H1 (cell line): ENCODE measurements around the gene UROC1. TPM values are rescaled to one million over a fixed set of nuclear protein-coding genes. Genes with fewer than 3 reads are reported as not detected.

ENCODE experiments used
- CTCF ChIA-PET: fragments of 300-600 bp; sonication (Branson Sonifier 250); formaldehyde crosslinking; loops from one replicate; lab custom pipeline; 2021; ENCODE audit not compliant: partially characterized antibody; lab: Charles Lee
- POLR2A ChIA-PET: fragments of 300-600 bp; sonication (Branson Sonifier 250); formaldehyde crosslinking; loops from one replicate; lab custom pipeline; 2021; ENCODE audit warnings: inconsistent platforms; ENCODE audit not compliant: partially characterized antibody; lab: Charles Lee
- DNase-seq, 2 experiments: peaks; one replicate each; pipeline versions ENCODE4 v3.0.0 to v3.0.0-alpha.2; 2010 to 2022; ENCODE audit warnings: low spot score in 2 of 2, low read depth in 1 of 2, mixed read lengths in 1 of 2
- FAIRE-seq: peaks from 2 replicates; lab custom pipeline; 2011; peaks lifted over from hg19 to GRCh38; lab: Jason Lieb, UNC
- H2AFZ ChIP-seq: 2 replicates; pipeline ENCODE4 v1.8.1; 2012; ENCODE audit warnings: low read length, inconsistent platforms
- H2AK5ac ChIP-seq: 2 replicates; pipeline ENCODE4 v1.6.1; 2013; ENCODE audit warnings: low read depth, low read length
- H2BK120ac ChIP-seq: replicated peaks from 2 replicates; pipeline ENCODE3; 2013; ENCODE audit warnings: low read depth, low read length, inconsistent platforms
- H2BK12ac ChIP-seq: 2 replicates; pipeline ENCODE4 v1.6.1; 2013; ENCODE audit warnings: low read depth, low read length
- H2BK15ac ChIP-seq: 2 replicates; pipeline ENCODE4 v1.6.1; 2013; ENCODE audit warnings: low read length
- H2BK20ac ChIP-seq: 2 replicates; pipeline ENCODE4 v1.6.1; 2013; ENCODE audit warnings: low read length
- H2BK5ac ChIP-seq: 2 replicates; pipeline ENCODE4 v1.6.1; 2013; ENCODE audit warnings: low read depth, low read length
- H3K14ac ChIP-seq: 2 replicates; pipeline ENCODE4 v1.6.1; 2013; ENCODE audit warnings: inconsistent platforms; ENCODE audit not compliant: insufficient read length
- H3K18ac ChIP-seq: 2 replicates; pipeline ENCODE4 v1.6.1; 2013; ENCODE audit warnings: low read length; ENCODE audit errors: extremely low read depth
- H3K23ac ChIP-seq: 2 replicates; pipeline ENCODE4 v1.6.1; 2013; ENCODE audit warnings: inconsistent platforms; ENCODE audit not compliant: insufficient read length
- H3K23me2 ChIP-seq: 2 replicates; pipeline ENCODE4 v1.6.1; 2013; ENCODE audit warnings: low read depth, low read length
- H3K27ac ChIP-seq: 2 replicates; pipeline ENCODE4 v1.6.1; 2011; ENCODE audit warnings: low read depth, low read length, inconsistent platforms
- H3K27me3 ChIP-seq, 4 experiments: replicated peaks in 1 of 4; 1 replicate in 1 of 4; 2 replicates in 3 of 4; pipeline versions ENCODE4 v1.6.1 to v1.8.1; 2011 to 2013; ENCODE audit warnings: low read length in 3 of 4, mild to moderate bottlenecking in 3 of 4, inconsistent platforms in 2 of 4, mixed read lengths in 2 of 4, moderate library complexity in 1 of 4; ENCODE audit not compliant: control insufficient read depth in 3 of 4, insufficient read depth in 3 of 4; ENCODE audit errors: extremely low read depth in 1 of 4
- H3K36me3 ChIP-seq, 4 experiments: 2 replicates each; pipeline versions ENCODE4 v1.6.1 to v1.8.1; 2011 to 2013; ENCODE audit warnings: mild to moderate bottlenecking in 4 of 4, low read length in 3 of 4, moderate library complexity in 2 of 4, control low read depth in 1 of 4, inconsistent platforms in 1 of 4; ENCODE audit not compliant: insufficient read depth in 4 of 4, control insufficient read depth in 2 of 4
- H3K4ac ChIP-seq: replicated peaks from 2 replicates; pipeline ENCODE3; 2013; ENCODE audit warnings: low read length, low read depth, mixed read lengths, inconsistent platforms; ENCODE audit not compliant: insufficient read length
- H3K4me1 ChIP-seq, 4 experiments: replicated peaks in 1 of 4; 1 replicate in 1 of 4; 2 replicates in 3 of 4; pipeline versions ENCODE4 v1.6.1 to v1.8.1; 2011 to 2013; ENCODE audit warnings: low read length in 3 of 4, inconsistent platforms in 2 of 4, mixed read lengths in 1 of 4; ENCODE audit not compliant: insufficient read depth in 4 of 4, control insufficient read depth in 3 of 4
- H3K4me2 ChIP-seq, 2 experiments: 2 replicates each; pipeline versions ENCODE4 v1.6.1 to v1.8.1; 2011 to 2013; ENCODE audit warnings: low read depth in 2 of 2, low read length in 2 of 2, control low read depth in 1 of 2, inconsistent platforms in 1 of 2, mild to moderate bottlenecking in 1 of 2; ENCODE audit not compliant: insufficient read depth in 1 of 2
- H3K4me3 ChIP-seq, 4 experiments: fragments of 200-600, 300-600 bp in 1 of 4; sonication (generic), shearing (Covaris generic), sonication (Bioruptor Twin) in 1 of 4; 2 replicates each; pipeline versions ENCODE4 v1.5.1 to v1.8.1; 2011 to 2016; ENCODE audit warnings: low read length in 4 of 4, low read depth in 3 of 4, control low read depth in 2 of 4, inconsistent platforms in 2 of 4, mild to moderate bottlenecking in 2 of 4, mixed read lengths in 1 of 4, moderate library complexity in 1 of 4; ENCODE audit not compliant: insufficient read depth in 2 of 4; ENCODE audit errors: extremely low read depth in 1 of 4
- H3K56ac ChIP-seq: replicated peaks from 2 replicates; pipeline ENCODE3; 2013; ENCODE audit warnings: low read depth, mild to moderate bottlenecking, mixed read lengths, low read length, inconsistent platforms; ENCODE audit not compliant: insufficient read length
- H3K79me1 ChIP-seq: 2 replicates; pipeline ENCODE4 v1.6.1; 2013; ENCODE audit warnings: low read depth, low read length, control low read depth
- H3K79me2 ChIP-seq, 2 experiments: 2 replicates each; pipeline versions ENCODE4 v1.6.1 to v1.8.1; 2012 to 2013; ENCODE audit warnings: low read length in 2 of 2, mild to moderate bottlenecking in 2 of 2, inconsistent platforms in 1 of 2; ENCODE audit not compliant: insufficient read depth in 2 of 2, control insufficient read depth in 1 of 2
- H3K9ac ChIP-seq, 4 experiments: replicated peaks in 1 of 4; 1 replicate in 1 of 4; 2 replicates in 3 of 4; pipeline versions ENCODE4 v1.6.1 to v1.8.1; 2011 to 2013; ENCODE audit warnings: low read depth in 3 of 4, low read length in 3 of 4, control low read depth in 2 of 4, mild to moderate bottlenecking in 2 of 4, moderate library complexity in 2 of 4, inconsistent platforms in 1 of 4; ENCODE audit errors: extremely low read depth in 1 of 4
- H3K9me3 ChIP-seq, 2 experiments: 2 replicates each; pipeline versions ENCODE4 v1.6.1 to v1.8.1; 2012 to 2013; ENCODE audit warnings: mild to moderate bottlenecking in 2 of 2, moderate library complexity in 2 of 2, control low read depth in 1 of 2, inconsistent platforms in 1 of 2, low read depth in 1 of 2, low read length in 1 of 2, mixed read lengths in 1 of 2; ENCODE audit not compliant: insufficient read depth in 2 of 2
- H4K20me1 ChIP-seq, 2 experiments: replicated peaks in 1 of 2; 2 replicates each; pipeline versions ENCODE3 to v1.8.1; 2011 to 2013; ENCODE audit warnings: inconsistent platforms in 2 of 2, low read length in 2 of 2, mild to moderate bottlenecking in 1 of 2; ENCODE audit not compliant: insufficient read depth in 2 of 2, control insufficient read depth in 1 of 2
- H4K5ac ChIP-seq: 2 replicates; pipeline ENCODE4 v1.6.1; 2013; ENCODE audit warnings: low read length, low read depth, mixed read lengths, inconsistent platforms; ENCODE audit not compliant: insufficient read length
- H4K8ac ChIP-seq: 2 replicates; pipeline ENCODE4 v1.8.0; 2013; ENCODE audit warnings: mild to moderate bottlenecking, moderate library complexity, low read length, inconsistent platforms; ENCODE audit not compliant: insufficient read depth; ENCODE audit errors: extremely low read depth
- H4K91ac ChIP-seq: replicated peaks from 2 replicates; pipeline ENCODE3; 2013; ENCODE audit warnings: low read length, mixed read lengths, inconsistent platforms; ENCODE audit not compliant: insufficient read length
- BCL11A ChIP-seq, 2 experiments: IDR thresholded peaks; one replicate each; pipeline ENCODE4 v1.6.1; 2011; ENCODE audit warnings: low read depth in 2 of 2, low read length in 2 of 2, mild to moderate bottlenecking in 2 of 2
- CEBPB ChIP-seq: IDR thresholded peaks from 2 replicates; pipeline ENCODE4 v1.6.1; 2012; ENCODE audit warnings: low read depth, low read length
- E2F6 ChIP-seq: IDR thresholded peaks from 2 replicates; pipeline ENCODE4 v1.6.1; 2012; ENCODE audit warnings: inconsistent platforms
- EGR1 ChIP-seq: IDR thresholded peaks from 2 replicates; pipeline ENCODE4 v1.6.1; 2011; ENCODE audit warnings: low read depth, low read length, borderline replicate concordance
- HDAC6 ChIP-seq: IDR thresholded peaks from one replicate; pipeline ENCODE4 v1.7.1; 2012; ENCODE audit warnings: low read depth, mild to moderate bottlenecking, inconsistent platforms, low read length, moderate library complexity
- KDM5A ChIP-seq: fragments of 200-600 bp; IDR thresholded peaks from 2 replicates; pipeline ENCODE4 v1.7.1; 2012; ENCODE audit warnings: mild to moderate bottlenecking, low read length, inconsistent platforms, mixed read lengths
- POLR2AphosphoS5 ChIP-seq: IDR thresholded peaks from 2 replicates; pipeline ENCODE4 v1.6.1; 2011; ENCODE audit warnings: low read depth, low read length
- RNF2 ChIP-seq: fragments of 200-900, 300-1000 bp; sonication (generic); IDR thresholded peaks from 2 replicates; pipeline ENCODE4 v1.7.1; 2016; ENCODE audit warnings: borderline replicate concordance, low read depth, mild to moderate bottlenecking, antibody characterized with exemption, low read length; ENCODE audit not compliant: poor library complexity, severe bottlenecking; ENCODE audit errors: missing control alignments
- SAP30 ChIP-seq: fragments of 300-600 bp; sonication (generic); IDR thresholded peaks from 2 replicates; pipeline ENCODE4 v1.7.1; 2012; ENCODE audit warnings: low read length, moderate library complexity, mild to moderate bottlenecking, inconsistent platforms; ENCODE audit not compliant: insufficient read depth, insufficient replicate concordance
- TAF7 ChIP-seq: optimal IDR thresholded peaks from 2 replicates; pipeline ENCODE3; 2011; ENCODE audit warnings: low read depth, mild to moderate bottlenecking, inconsistent platforms, low read length, moderate library complexity, borderline replicate concordance
- WGBS, 2 experiments: shearing (Covaris generic) in 1 of 2; methylation state at CpG; one replicate each; pipeline versions ENCODE4 v1.1.6 to v1.1.7; 2013 to 2015; ENCODE audit warnings: low lambda C conversion rate in 2 of 2, mixed read lengths in 2 of 2, inconsistent platforms in 1 of 2, low coverage in 1 of 2, missing lambda C conversion rate in 1 of 2; ENCODE audit not compliant: insufficient replicate concordance in 2 of 2, insufficient coverage in 1 of 2, insufficient read length in 1 of 2; ENCODE audit errors: extremely low coverage in 1 of 2, missing lambda C conversion rate in 1 of 2; 5-methylcytosine and 5-hydroxymethylcytosine counted together
- polyA plus RNA-seq, 7 experiments: library from polyadenylated mRNA; depleted of rRNA in 3 of 7; stranded (reverse) in 5 of 7; unstranded in 2 of 7; fragments of >200 nt in 5 of 7; fragments of 200-250 nt in 2 of 7; gene quantifications; 1 replicate in 5 of 7; 2 replicates in 1 of 7; 4 replicates in 1 of 7; pipeline versions ENCODE4 v1.2.1 to v1.2.3, GENCODE V29; 2011 to 2013; ENCODE audit warnings: missing spikeins in 2 of 7, mixed read lengths in 2 of 7
- total RNA-seq: library from RNA; stranded (reverse); fragmentation: NEBNext Ultra II Directional; extraction: Animal tissue kit (Norgen Biotek cat#: 25700); gene quantifications from 2 replicates; pipeline ENCODE4 v1.2.1, GENCODE V29; 2021
- TF ChIP-seq, protein P1 (sequence below), 3 experiments: IDR thresholded peaks; 1 replicate in 2 of 3; 2 replicates in 1 of 3; pipeline versions ENCODE4 v1.5.1 to v1.6.1; 2011; ENCODE audit warnings: low read length in 3 of 3, mild to moderate bottlenecking in 3 of 3, inconsistent platforms in 2 of 3, low read depth in 1 of 3, moderate library complexity in 1 of 3; ENCODE audit not compliant: insufficient read depth in 1 of 3; ENCODE audit errors: control extremely low read depth in 1 of 3

UROC1 gene
- total and polyA plus RNA-seq, 2 of the 8 experiments (the other 6 are each of a cell fraction or from before 2014, with no cell fraction given), result 0.03 TPM; not detected in 1

- POLR2A ChIA-PET, result no interaction called here
- Histone ChIP-seq H4K5ac (no peak overlapping the region), H3K4me1 (peaks cover 0 to 20% (median 14%) of the 10 kb centered on the region in 4 experiments; a peak in 6 of 7 replicates), H2BK15ac (no peak overlapping the region; the same call in 1 of the 2 replicates), H2BK5ac (no peak overlapping the region), H3K9ac (no peak overlapping the region), H4K8ac (no peak overlapping the region), H3K9me3 (no peaks in the 10 kb centered on the region), H3K79me2 (no peaks in the 10 kb centered on the region), H3K79me1 (no peaks in the 10 kb centered on the region), H2AK5ac (no peak overlapping the region), H4K91ac (no peak overlapping the region), H3K23ac (no peak overlapping the region), H2BK12ac (no peak overlapping the region), H3K4ac (no peak overlapping the region), H3K36me3 (no peaks in the 10 kb centered on the region), H3K27ac (no peak overlapping the region), H3K23me2 (peaks cover 6% of the 10 kb centered on the region), H3K4me3 (no peak overlapping the region), H2AFZ (no peak overlapping the region), H3K27me3 (no peaks in the 10 kb centered on the region), H2BK120ac (no peak overlapping the region), H3K56ac (no peak overlapping the region), H3K14ac (no peak overlapping the region), H4K20me1 (no peaks in the 10 kb centered on the region), H3K18ac (no peak overlapping the region), H2BK20ac (no peak overlapping the region), H3K4me2 (no peak overlapping the region)
- CTCF ChIA-PET, result no interaction called here
- 87% methylated on average over 3 of the region's 5 CpGs; no CpG with 5 or more reads in 1 of the 2 experiments for WGBS, 2 experiments
- DNase-seq (no peak), FAIRE-seq (no peak)
- TF ChIP-seq SAP30 (no peak), KDM5A (no peak), HDAC6 (no peak), RNF2 (no peak), CEBPB (no peak), E2F6 (no peak), TAF7 (no peak), BCL11A (IDR thresholded peaks at IDR 0.05; ENCODE audit: low read depth in 2 of 2, low read length in 2 of 2) (no peak), POLR2AphosphoS5 (no peak), EGR1 (no peak)
- TF ChIP-seq, protein P1, sequence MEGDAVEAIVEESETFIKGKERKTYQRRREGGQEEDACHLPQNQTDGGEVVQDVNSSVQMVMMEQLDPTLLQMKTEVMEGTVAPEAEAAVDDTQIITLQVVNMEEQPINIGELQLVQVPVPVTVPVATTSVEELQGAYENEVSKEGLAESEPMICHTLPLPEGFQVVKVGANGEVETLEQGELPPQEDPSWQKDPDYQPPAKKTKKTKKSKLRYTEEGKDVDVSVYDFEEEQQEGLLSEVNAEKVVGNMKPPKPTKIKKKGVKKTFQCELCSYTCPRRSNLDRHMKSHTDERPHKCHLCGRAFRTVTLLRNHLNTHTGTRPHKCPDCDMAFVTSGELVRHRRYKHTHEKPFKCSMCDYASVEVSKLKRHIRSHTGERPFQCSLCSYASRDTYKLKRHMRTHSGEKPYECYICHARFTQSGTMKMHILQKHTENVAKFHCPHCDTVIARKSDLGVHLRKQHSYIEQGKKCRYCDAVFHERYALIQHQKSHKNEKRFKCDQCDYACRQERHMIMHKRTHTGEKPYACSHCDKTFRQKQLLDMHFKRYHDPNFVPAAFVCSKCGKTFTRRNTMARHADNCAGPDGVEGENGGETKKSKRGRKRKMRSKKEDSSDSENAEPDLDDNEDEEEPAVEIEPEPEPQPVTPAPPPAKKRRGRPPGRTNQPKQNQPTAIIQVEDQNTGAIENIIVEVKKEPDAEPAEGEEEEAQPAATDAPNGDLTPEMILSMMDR (IDR thresholded peaks at IDR 0.05; ENCODE audit: control extremely low read depth in 1 of 3, insufficient read depth in 1 of 3, low read depth in 1 of 3, low read length in 3 of 3), result no peak
These were observed 37.4 kb downstream of the UROC1 start for GRCh38 chr3:126480206-126480605.
